Right atrium auricular region (tissue), 2 donors: ENCODE data around the gene BIRC2. TPM values are rescaled to one million over a fixed set of nuclear protein-coding genes. Genes with fewer than 3 reads are reported as not detected.
A peak's percentile ranks its signal among the peaks of the same experiment; 100 is the strongest.

ENCODE experiments used
- DNase-seq: peaks from one replicate; pipeline ENCODE4 v3.0.0-alpha.2; 2019; ENCODE audit warnings: low spot score
- H3K27ac ChIP-seq, 2 donors: fragments of 200-600 bp; sonication (generic); 1 replicate in 1 of 2; 2 replicates in 1 of 2; pipeline ENCODE4 v1.5.1; 2016 to 2019
- H3K27me3 ChIP-seq, 2 donors: fragments of 200-600 bp; sonication (generic); one replicate each; pipeline versions ENCODE4 v1.5.1 to v1.6.0; 2017 to 2019
- H3K36me3 ChIP-seq: fragments of 200-600 bp; sonication (generic); one replicate; pipeline ENCODE4 v1.5.1; 2016
- H3K4me1 ChIP-seq, 2 donors: fragments of 200-600 bp; sonication (generic); one replicate each; pipeline versions ENCODE4 v1.5.1 to v1.6.0; 2017 to 2019
- H3K4me3 ChIP-seq, 2 donors: fragments of 200-600 bp; sonication (generic); 1 replicate in 1 of 2; 2 replicates in 1 of 2; pipeline ENCODE4 v1.5.1; 2017 to 2019; ENCODE audit warnings: mild to moderate bottlenecking in 1 of 2, moderate library complexity in 1 of 2
- H3K9me3 ChIP-seq, 2 donors: fragments of 200-600 bp; sonication (generic); one replicate each; pipeline ENCODE4 v1.5.1; 2019
- total RNA-seq, 2 donors: library from RNA; depleted of rRNA; stranded (reverse); fragments of >200 nt; gene quantifications; one replicate each; pipeline ENCODE4 v1.1.0, GENCODE V29; 2016
- TF ChIP-seq, protein P1 (sequence below), 2 donors: fragments of 200-600 bp; sonication (generic); IDR thresholded peaks; one replicate each; pipeline ENCODE4 v1.5.1; 2019; ENCODE audit warnings: antibody characterized with exemption in 2 of 2

Gene BIRC2
- total RNA-seq, 2 donors from 2014 or later = 31.5 to 36.8 TPM

GRCh38 chr11:102306817-102307726 is 39.9 kb upstream of the BIRC2 start:
- Histone ChIP-seq H3K27me3 (no peaks in the 10 kb centered on the region), H3K27ac (no peak overlapping the region), H3K4me1 (peaks cover 0 to 9% of the 10 kb centered on the region in 2 donors), H3K36me3 (no peaks in the 10 kb centered on the region), H3K4me3 (no peak overlapping the region), H3K9me3 (peaks cover 0 to 8% of the 10 kb centered on the region in 2 donors)
- DNase-seq = no peak
- TF ChIP-seq, protein P1, sequence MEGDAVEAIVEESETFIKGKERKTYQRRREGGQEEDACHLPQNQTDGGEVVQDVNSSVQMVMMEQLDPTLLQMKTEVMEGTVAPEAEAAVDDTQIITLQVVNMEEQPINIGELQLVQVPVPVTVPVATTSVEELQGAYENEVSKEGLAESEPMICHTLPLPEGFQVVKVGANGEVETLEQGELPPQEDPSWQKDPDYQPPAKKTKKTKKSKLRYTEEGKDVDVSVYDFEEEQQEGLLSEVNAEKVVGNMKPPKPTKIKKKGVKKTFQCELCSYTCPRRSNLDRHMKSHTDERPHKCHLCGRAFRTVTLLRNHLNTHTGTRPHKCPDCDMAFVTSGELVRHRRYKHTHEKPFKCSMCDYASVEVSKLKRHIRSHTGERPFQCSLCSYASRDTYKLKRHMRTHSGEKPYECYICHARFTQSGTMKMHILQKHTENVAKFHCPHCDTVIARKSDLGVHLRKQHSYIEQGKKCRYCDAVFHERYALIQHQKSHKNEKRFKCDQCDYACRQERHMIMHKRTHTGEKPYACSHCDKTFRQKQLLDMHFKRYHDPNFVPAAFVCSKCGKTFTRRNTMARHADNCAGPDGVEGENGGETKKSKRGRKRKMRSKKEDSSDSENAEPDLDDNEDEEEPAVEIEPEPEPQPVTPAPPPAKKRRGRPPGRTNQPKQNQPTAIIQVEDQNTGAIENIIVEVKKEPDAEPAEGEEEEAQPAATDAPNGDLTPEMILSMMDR (IDR thresholded peaks at IDR 0.05) = no peak

GRCh38 chr11:102307727-102308038 is 39.3 kb upstream of the BIRC2 start:
- H3K9me3 ChIP-seq = peaks cover 0 to 3% of the 10 kb centered on the region in 2 donors
- TF ChIP-seq, protein P1 (IDR thresholded peaks at IDR 0.05) = no peak
- no peaks in the 10 kb centered on the region for H3K27me3 ChIP-seq
- no peak overlapping the region for H3K4me3 ChIP-seq
- no peak overlapping the region for H3K27ac ChIP-seq
- peaks cover 0 to 9% of the 10 kb centered on the region in 2 donors for H3K4me1 ChIP-seq
- DNase-seq = no peak
- H3K36me3 ChIP-seq = no peaks in the 10 kb centered on the region

DNA sequence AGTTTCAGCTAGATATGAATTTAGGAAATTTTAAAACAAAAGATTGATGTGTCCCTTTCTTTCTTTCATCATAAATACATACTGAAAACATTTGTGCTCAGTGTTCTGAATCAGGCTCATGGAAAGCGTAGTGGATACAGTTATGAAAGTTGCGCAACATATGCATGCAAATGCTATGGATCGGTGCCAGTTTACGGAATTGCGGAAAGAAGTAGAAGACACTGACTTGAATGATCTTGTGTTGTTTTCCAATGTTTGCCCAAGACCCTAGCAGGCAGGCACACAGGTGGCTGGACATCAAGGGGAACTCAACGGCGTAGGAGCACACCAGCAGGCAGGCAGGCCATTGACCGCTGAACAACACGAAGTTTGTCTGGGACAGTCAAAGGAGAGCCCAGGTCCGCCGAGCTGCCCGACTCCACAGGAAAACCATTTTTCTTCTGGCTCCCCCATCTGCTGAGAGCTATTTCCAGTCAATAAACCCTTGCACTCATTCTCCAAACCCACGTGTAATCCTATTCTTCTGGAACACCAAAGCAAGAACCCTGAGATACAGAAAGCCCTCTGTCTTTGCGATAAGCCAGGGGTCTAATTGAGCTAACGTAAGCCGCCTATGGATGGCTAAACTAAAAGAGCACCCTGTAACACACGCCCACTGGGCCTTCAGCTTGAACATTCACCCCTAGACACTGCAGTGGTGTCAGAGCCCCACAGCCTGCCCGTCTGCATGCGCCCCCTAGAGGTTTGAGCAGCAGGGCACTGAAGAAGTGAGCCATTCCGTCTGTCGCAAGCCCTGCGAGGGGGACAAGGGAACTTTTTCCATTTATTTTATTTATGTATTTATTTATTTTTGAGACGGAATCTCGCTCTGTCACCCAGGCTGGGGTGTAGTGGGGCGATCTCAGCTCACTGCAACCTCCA is 37.1 kb upstream of the BIRC2 start:
- TF ChIP-seq, protein P1 (IDR thresholded peaks at IDR 0.05) = no peak
- Histone ChIP-seq H3K36me3 (no peaks in the 10 kb centered on the region), H3K27me3 (no peaks in the 10 kb centered on the region), H3K4me1 (peaks cover 0 to 18% of the 10 kb centered on the region in 2 donors), H3K9me3 (no peaks in the 10 kb centered on the region), H3K27ac (no peak overlapping the region), H3K4me3 (no peak overlapping the region)
- DNase-seq = no peak

DNA sequence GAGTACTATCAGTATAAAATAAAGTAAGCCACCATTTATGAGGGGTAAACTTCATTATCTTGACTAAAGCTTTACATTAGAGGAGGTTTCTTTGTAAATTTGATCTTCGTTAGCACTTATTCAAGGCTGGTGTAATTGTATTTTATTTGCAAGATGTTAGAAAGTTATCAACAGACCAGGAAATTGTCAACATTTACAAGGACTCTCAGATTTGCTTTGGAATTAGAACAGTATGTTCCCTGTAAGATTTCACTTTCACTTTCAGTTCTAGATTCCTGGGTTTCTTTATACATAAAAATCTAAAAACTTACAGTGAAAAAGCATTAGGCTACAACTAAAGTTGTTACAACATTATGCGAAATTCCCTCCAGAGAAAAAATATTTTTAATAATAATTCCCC is 34.3 kb upstream of the BIRC2 start:
- Histone ChIP-seq H3K27me3 (no peaks in the 10 kb centered on the region), H3K36me3 (no peaks in the 10 kb centered on the region), H3K4me3 (peak overlapping the region; percentile 22 to 34), H3K27ac (peak overlapping the region; percentile 66 to 77), H3K9me3 (no peaks in the 10 kb centered on the region), H3K4me1 (peaks cover 0 to 10% of the 10 kb centered on the region in 2 donors)
- TF ChIP-seq, protein P1 (IDR thresholded peaks at IDR 0.05) = no peak
- DNase-seq = no peak

- peaks cover 0 to 17% of the 10 kb centered on the region in 2 donors for H3K4me1 ChIP-seq
- TF ChIP-seq, protein P1 (IDR thresholded peaks at IDR 0.05) = no peak
Observed at GRCh38 chr11:102313238-102313940, 33.6 kb upstream of the BIRC2 start.

More at GRCh38 chr11:102313238-102313940, 33.6 kb upstream of the BIRC2 start:
- no peak for DNase-seq
- Histone ChIP-seq H3K27ac (peak overlapping the region; percentile 66 to 77), H3K4me3 (peak overlapping the region; percentile 22 to 34), H3K27me3 (no peaks in the 10 kb centered on the region), H3K36me3 (no peaks in the 10 kb centered on the region), H3K9me3 (no peaks in the 10 kb centered on the region)
